ENCODE results near the gene VEGFA. TPM values are rescaled to one million over a fixed set of nuclear protein-coding genes. Genes with fewer than 3 reads are reported as not detected.

Gene VEGFA
- total RNA-seq, 4 donors from 2014 or later: 81.0 to 247 (median 156) TPM

- no peaks in the 10 kb centered on the region for H3K36me3 ChIP-seq
- H3K4me3 ChIP-seq: no peak overlapping the region
- no peak for TF ChIP-seq CTCF (IDR thresholded peaks at IDR 0.05)
- no peak for TF ChIP-seq POLR2A (IDR thresholded peaks at IDR 0.05)
- H3K9me3 ChIP-seq: no peaks in the 10 kb centered on the region
- peaks cover 0 to 5% of the 10 kb centered on the region in 2 donors for H3K4me1 ChIP-seq
- no peak for DNase-seq
- H3K27ac ChIP-seq: peak overlapping the region; percentile 89
- intact Hi-C loops (cut with DNase I; ENCODE audit: low total_unique reads): loop anchor here (10.0 kb wide), 1 partner anchor 229 kb away; no protein-coding TSS in a partner anchor
- no peaks in the 10 kb centered on the region for H3K27me3 ChIP-seq
Observed at GRCh38 chr6:43776115-43776798, 6.2 kb downstream of the VEGFA start.

DNA sequence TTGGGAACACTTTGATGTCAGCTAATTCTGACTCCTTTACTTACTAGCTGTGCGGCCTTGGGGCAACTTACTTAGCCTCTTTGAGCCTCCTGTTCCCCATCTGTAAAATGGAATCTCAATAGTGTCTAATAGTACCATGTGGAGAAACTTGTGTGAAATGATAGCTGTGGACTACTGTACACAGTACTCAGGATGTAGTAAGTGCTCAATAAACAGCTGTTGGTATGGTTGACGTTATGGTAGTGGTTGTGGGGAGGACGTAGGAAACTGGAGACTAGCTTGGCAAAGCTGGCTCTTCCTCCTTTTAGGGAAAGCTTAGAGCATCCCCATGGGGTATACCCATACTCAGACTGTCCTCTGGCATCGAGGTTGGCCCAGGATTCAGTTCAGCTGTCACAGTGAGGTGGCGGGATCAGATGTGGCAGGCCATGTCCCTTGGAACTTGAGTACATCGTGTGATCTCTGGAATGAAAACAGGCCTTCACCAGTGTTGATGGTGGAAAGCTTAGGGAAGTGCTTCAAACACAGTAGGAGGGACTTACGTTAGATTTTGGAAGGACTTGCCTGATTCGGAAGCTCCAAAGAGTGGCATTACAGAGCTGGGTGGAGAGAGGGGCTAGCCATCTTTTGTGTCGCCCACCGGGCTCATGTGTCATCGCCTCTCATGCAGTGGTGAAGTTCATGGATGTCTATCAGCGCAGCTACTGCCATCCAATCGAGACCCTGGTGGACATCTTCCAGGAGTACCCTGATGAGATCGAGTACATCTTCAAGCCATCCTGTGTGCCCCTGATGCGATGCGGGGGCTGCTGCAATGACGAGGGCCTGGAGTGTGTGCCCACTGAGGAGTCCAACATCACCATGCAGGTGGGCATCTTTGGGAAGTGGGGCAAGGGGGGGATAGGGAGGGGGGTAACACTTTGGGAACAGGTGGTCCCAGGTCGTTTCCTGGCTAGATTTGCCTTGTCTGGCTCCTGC lies 7.1 kb downstream of the VEGFA start:
- no peak for DNase-seq
- intact Hi-C loops (cut with DNase I; ENCODE audit: low total_unique reads): loop anchor here (10.0 kb wide), 1 partner anchor 228 kb away; no protein-coding TSS in a partner anchor
- peaks cover 0 to 5% of the 10 kb centered on the region in 2 donors for H3K4me1 ChIP-seq
- no peaks in the 10 kb centered on the region for H3K36me3 ChIP-seq
- H3K27me3 ChIP-seq: no peaks in the 10 kb centered on the region
- H3K9me3 ChIP-seq: no peaks in the 10 kb centered on the region
- TF ChIP-seq POLR2A (IDR thresholded peaks at IDR 0.05) (no peak), CTCF (IDR thresholded peaks at IDR 0.05) (no peak)
- no peak overlapping the region for H3K4me3 ChIP-seq
- peak overlapping the region; percentile 30 to 89 for H3K27ac ChIP-seq

GRCh38 chr6:43778131-43778855 lies 8.3 kb downstream of the VEGFA start:
- no peak overlapping the region for H3K4me3 ChIP-seq
- peak overlapping the region; percentile 1 to 30 for H3K27ac ChIP-seq
- DNase-seq: no peak
- intact Hi-C loops (cut with DNase I; ENCODE audit: low total_unique reads): loop anchor here (10.0 kb wide), 1 partner anchor 227 kb away; no protein-coding TSS in a partner anchor
- H3K36me3 ChIP-seq: no peaks in the 10 kb centered on the region
- H3K27me3 ChIP-seq: no peaks in the 10 kb centered on the region
- H3K9me3 ChIP-seq: no peaks in the 10 kb centered on the region
- TF ChIP-seq POLR2A (IDR thresholded peaks at IDR 0.05) (no peak), CTCF (IDR thresholded peaks at IDR 0.05) (no peak)
- H3K4me1 ChIP-seq: peaks cover 0 to 2% of the 10 kb centered on the region in 2 donors

DNA sequence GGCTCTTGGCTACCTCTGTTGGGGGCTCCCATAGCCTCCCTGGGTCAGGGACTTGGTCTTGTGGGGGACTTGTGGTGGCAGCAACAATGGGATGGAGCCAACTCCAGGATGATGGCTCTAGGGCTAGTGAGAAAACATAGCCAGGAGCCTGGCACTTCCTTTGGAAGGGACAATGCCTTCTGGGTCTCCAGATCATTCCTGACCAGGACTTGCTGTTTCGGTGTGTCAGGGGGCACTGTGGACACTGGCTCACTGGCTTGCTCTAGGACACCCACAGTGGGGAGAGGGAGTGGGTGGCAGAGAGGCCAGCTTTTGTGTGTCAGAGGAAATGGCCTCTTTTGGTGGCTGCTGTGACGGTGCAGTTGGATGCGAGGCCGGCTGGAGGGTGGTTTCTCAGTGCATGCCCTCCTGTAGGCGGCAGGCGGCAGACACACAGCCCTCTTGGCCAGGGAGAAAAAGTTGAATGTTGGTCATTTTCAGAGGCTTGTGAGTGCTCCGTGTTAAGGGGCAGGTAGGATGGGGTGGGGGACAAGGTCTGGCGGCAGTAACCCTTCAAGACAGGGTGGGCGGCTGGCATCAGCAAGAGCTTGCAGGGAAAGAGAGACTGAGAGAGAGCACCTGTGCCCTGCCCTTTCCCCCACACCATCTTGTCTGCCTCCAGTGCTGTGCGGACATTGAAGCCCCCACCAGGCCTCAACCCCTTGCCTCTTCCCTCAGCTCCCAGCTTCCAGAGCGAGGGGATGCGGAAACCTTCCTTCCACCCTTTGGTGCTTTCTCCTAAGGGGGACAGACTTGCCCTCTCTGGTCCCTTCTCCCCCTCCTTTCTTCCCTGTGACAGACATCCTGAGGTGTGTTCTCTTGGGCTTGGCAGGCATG lies 9.2 kb downstream of the VEGFA start:
- H3K27ac ChIP-seq: peak overlapping the region; percentile 55 to 65
- no peaks in the 10 kb centered on the region for H3K36me3 ChIP-seq
- intact Hi-C loops (cut with DNase I; ENCODE audit: low total_unique reads): loop anchor here (10.0 kb wide), 1 partner anchor 226 kb away; no protein-coding TSS in a partner anchor
- no peak for DNase-seq
- H3K27me3 ChIP-seq: no peaks in the 10 kb centered on the region
- TF ChIP-seq POLR2A (IDR thresholded peaks at IDR 0.05) (no peak), CTCF (IDR thresholded peaks at IDR 0.05) (no peak)
- H3K9me3 ChIP-seq: no peaks in the 10 kb centered on the region
- no peaks in the 10 kb centered on the region for H3K4me1 ChIP-seq
- H3K4me3 ChIP-seq: no peak overlapping the region
